Prostate gland (tissue), 2 donors: ENCODE data around the gene EP400. TPM values are rescaled to one million over a fixed set of nuclear protein-coding genes. Genes with fewer than 3 reads are reported as not detected.
"Not testable (repeated sequence)": the region's sequence is repeated elsewhere in the genome, so short reads cannot be mapped to it uniquely, and the experiment has no call there.

Experiments
- DNase-seq: peaks from one replicate; pipeline ENCODE4 v3.0.0-alpha.2; 2019; ENCODE audit warnings: low spot score
- H3K27ac ChIP-seq, 2 donors: fragments of 200-600 bp; sonication (generic); 2 replicates each; pipeline ENCODE4 v1.5.1; 2017 to 2019
- H3K27me3 ChIP-seq: fragments of 200-600 bp; sonication (generic); replicated peaks from 2 replicates; pipeline ENCODE4 v1.5.1; 2019; ENCODE audit not compliant: insufficient read depth
- H3K36me3 ChIP-seq, 2 donors: fragments of 200-600 bp; sonication (generic); 1 replicate in 1 of 2; 2 replicates in 1 of 2; pipeline versions ENCODE4 v1.5.1 to v1.8.1; 2017 to 2019
- H3K4me1 ChIP-seq: fragments of 200-600 bp; sonication (generic); replicated peaks from 2 replicates; pipeline ENCODE4 v1.5.1; 2019
- H3K4me3 ChIP-seq, 2 donors: fragments of 200-600 bp; sonication (generic); 2 replicates each; pipeline ENCODE4 v1.5.1; 2017 to 2019
- H3K9me3 ChIP-seq: fragments of 200-600 bp; sonication (generic); 2 replicates; pipeline ENCODE4 v1.5.1; 2017
- CTCF ChIP-seq, 4 experiments: fragments of 200-600 bp in 2 of 4; fragments of 450-650 bp in 2 of 4; sonication (generic) in 2 of 4; IDR thresholded peaks; 1 replicate in 3 of 4; 2 replicates in 1 of 4; pipeline ENCODE4 v1.5.1; 2016 to 2019; ENCODE audit warnings: antibody characterized with exemption in 4 of 4, mild to moderate bottlenecking in 2 of 4, moderate library complexity in 2 of 4
- POLR2A ChIP-seq: fragments of 450-650 bp; IDR thresholded peaks from one replicate; pipeline ENCODE4 v1.6.1; 2016; ENCODE audit warnings: antibody characterized with exemption, mild to moderate bottlenecking
- POLR2AphosphoS5 ChIP-seq: sonication (generic); formaldehyde crosslinking; IDR thresholded peaks from one replicate; pipeline ENCODE4 v1.6.1; 2017; ENCODE audit warnings: antibody characterized with exemption
- WGBS: methylation state at CpG from one replicate; pipeline ENCODE4 v1.1.5; 2018; 5-methylcytosine and 5-hydroxymethylcytosine counted together
- intact Hi-C: fragments of 100-400 bp; cut with DNase I; formaldehyde crosslinking; loops from one replicate; pipeline ENCODE4 v1.14.2; 2022
- total RNA-seq, 2 donors: library from RNA; depleted of rRNA; stranded (reverse); fragments of >200 nt; gene quantifications; one replicate each; pipeline ENCODE4 v1.1.0, GENCODE V29; 2016

The EP400 gene
- total RNA-seq, 2 donors from 2014 or later: 22.3 to 46.2 TPM

- WGBS: 87% methylated on average over 29 of the region's 29 CpGs
- H3K9me3 ChIP-seq: no peaks in the 10 kb centered on the region
- no peak overlapping the region for H3K4me3 ChIP-seq
- peaks cover 9 to 24% of the 10 kb centered on the region in 2 donors for H3K36me3 ChIP-seq
- no peak overlapping the region for H3K27ac ChIP-seq
- no peaks in the 10 kb centered on the region for H3K4me1 ChIP-seq
- H3K27me3 ChIP-seq: no peaks in the 10 kb centered on the region
- intact Hi-C loops: no loop called here
- DNase-seq: no peak
- TF ChIP-seq POLR2AphosphoS5 (no peak), CTCF (IDR thresholded peaks at IDR 0.05) (no peak), POLR2A (no peak)
Observed at GRCh38 chr12:132044661-132045412, 95.1 kb downstream of the EP400 start.

- 91% methylated on average over 16 of the region's 16 CpGs for WGBS
- Histone ChIP-seq H3K27ac (no peak overlapping the region), H3K4me1 (no peaks in the 10 kb centered on the region), H3K9me3 (no peaks in the 10 kb centered on the region), H3K27me3 (no peaks in the 10 kb centered on the region), H3K4me3 (no peak overlapping the region), H3K36me3 (peaks cover 9 to 24% of the 10 kb centered on the region in 2 donors)
- intact Hi-C loops: no loop called here
- TF ChIP-seq POLR2A (no peak), POLR2AphosphoS5 (no peak)
- no peak for DNase-seq
Observed at GRCh38 chr12:132045751-132046150, 96.0 kb downstream of the EP400 start.

- Histone ChIP-seq H3K27me3 (no peaks in the 10 kb centered on the region), H3K4me1 (no peaks in the 10 kb centered on the region), H3K4me3 (no peak overlapping the region), H3K9me3 (no peaks in the 10 kb centered on the region), H3K36me3 (peaks cover 9 to 24% of the 10 kb centered on the region in 2 donors), H3K27ac (no peak overlapping the region)
- no peak for DNase-seq
- intact Hi-C loops: no loop called here
- WGBS: 83% methylated on average over 11 of the region's 11 CpGs
- no peak for TF ChIP-seq POLR2AphosphoS5
- no peak for TF ChIP-seq CTCF (IDR thresholded peaks at IDR 0.05)
- no peak for TF ChIP-seq POLR2A
Observed at GRCh38 chr12:132046561-132046960, 96.8 kb downstream of the EP400 start.

- H3K4me1 ChIP-seq, DNase-seq, H3K27me3 ChIP-seq, H3K9me3 ChIP-seq, intact Hi-C loops, H3K4me3 ChIP-seq, H3K27ac ChIP-seq: not testable (repeated sequence)
- peaks cover 9 to 24% of the 10 kb centered on the region in 2 donors for H3K36me3 ChIP-seq
- 84% methylated on average over 11 of the region's 11 CpGs for WGBS
Observed at GRCh38 chr12:132047630-132048029, 97.9 kb downstream of the EP400 start.

GRCh38 chr12:132049442-132049841, 99.7 kb downstream of the EP400 start:
- 100% methylated on average over 2 of the region's 2 CpGs for WGBS
- Histone ChIP-seq H3K9me3 (no peaks in the 10 kb centered on the region), H3K36me3 (peaks cover 5 to 31% of the 10 kb centered on the region in 2 donors), H3K4me1 (no peaks in the 10 kb centered on the region), H3K4me3 (no peak overlapping the region), H3K27ac (no peak overlapping the region), H3K27me3 (no peaks in the 10 kb centered on the region)
- no peak for TF ChIP-seq CTCF (IDR thresholded peaks at IDR 0.05)
- TF ChIP-seq POLR2A: no peak
- TF ChIP-seq POLR2AphosphoS5: no peak
- no peak for DNase-seq
- intact Hi-C loops: no loop called here

- Histone ChIP-seq H3K27ac (no peak overlapping the region), H3K36me3 (peaks cover 5 to 27% of the 10 kb centered on the region in 2 donors), H3K4me3 (no peak overlapping the region), H3K9me3 (no peaks in the 10 kb centered on the region), H3K27me3 (no peaks in the 10 kb centered on the region), H3K4me1 (no peaks in the 10 kb centered on the region)
- TF ChIP-seq CTCF (IDR thresholded peaks at IDR 0.05) (no peak), POLR2AphosphoS5 (no peak), POLR2A (no peak)
- no peak for DNase-seq
- intact Hi-C loops: no loop called here
- WGBS: 96% methylated on average over 14 of the region's 14 CpGs
Observed at GRCh38 chr12:132049876-132050275, 100.1 kb downstream of the EP400 start.

GRCh38 chr12:132051718-132052117, 102.0 kb downstream of the EP400 start:
- WGBS: 82% methylated on average over 12 of the region's 13 CpGs
- H3K27me3 ChIP-seq, H3K4me1 ChIP-seq, H3K36me3 ChIP-seq, H3K9me3 ChIP-seq, H3K27ac ChIP-seq, intact Hi-C loops, DNase-seq, H3K4me3 ChIP-seq: not testable (repeated sequence)
